IMR-90 (cell line): Measurements from ENCODE around the gene NPM1. TPM values are rescaled to one million over a fixed set of nuclear protein-coding genes. Genes with fewer than 3 reads are reported as not detected.

Source experiments
- ATAC-seq: fragments of 200-7000 bp; cut with Tn5 transposase; 2 replicates; pipeline ENCODE4 v1.9.1; 2020; ENCODE audit warnings: low read depth, mild to moderate bottlenecking, moderate library complexity
- BruUV-seq: library from RNA; stranded (reverse); fragments of 400-500 nt; replicated peaks from 2 replicates; lab custom pipeline; 2021; lab: Mats Ljungman, UMichigan
- CTCF ChIA-PET: fragments of 300-600 bp; formaldehyde crosslinking; extraction: SDS; loops from one replicate; lab custom pipeline; 2021; ENCODE audit warnings: antibody characterized with exemption; lab: Yijun Ruan, JAX
- POLR2A ChIA-PET: fragments of 300-600 bp; sonication (Branson Sonifier 250); formaldehyde crosslinking; loops from one replicate; lab custom pipeline; 2022; ENCODE audit warnings: antibody characterized with exemption; ENCODE audit not compliant: unreplicated experiment; lab: Charles Lee
- DNase-seq: peaks from one replicate; pipeline ENCODE4 v3.0.0; 2013
- H2AFZ ChIP-seq: replicated peaks from 2 replicates; pipeline ENCODE3; 2013; ENCODE audit warnings: low read length, mild to moderate bottlenecking; ENCODE audit not compliant: poor library complexity
- H2AK5ac ChIP-seq: 2 replicates; pipeline ENCODE4 v1.6.1; 2013; ENCODE audit warnings: low read depth, low read length, inconsistent platforms
- H2AK9ac ChIP-seq: replicated peaks from 2 replicates; pipeline ENCODE3; 2013; ENCODE audit warnings: mild to moderate bottlenecking, low read depth, low read length, moderate library complexity; ENCODE audit not compliant: poor library complexity
- H2BK120ac ChIP-seq: 2 replicates; pipeline ENCODE4 v1.6.1; 2013; ENCODE audit warnings: low read depth, low read length, inconsistent platforms
- H2BK15ac ChIP-seq: 3 replicates; pipeline ENCODE4 v1.6.1; 2013; ENCODE audit warnings: low read depth, low read length, inconsistent platforms
- H2BK20ac ChIP-seq: 2 replicates; pipeline ENCODE4 v1.6.1; 2013; ENCODE audit warnings: low read depth, mild to moderate bottlenecking, inconsistent platforms, low read length, moderate library complexity
- H2BK5ac ChIP-seq: 2 replicates; pipeline ENCODE4 v1.6.1; 2013; ENCODE audit warnings: mild to moderate bottlenecking, low read depth, low read length, inconsistent platforms; ENCODE audit not compliant: poor library complexity, severe bottlenecking
- H3K14ac ChIP-seq: replicated peaks from 2 replicates; pipeline ENCODE4 v1.6.1; 2013; ENCODE audit warnings: low read depth, low read length, inconsistent platforms
- H3K18ac ChIP-seq: 2 replicates; pipeline ENCODE4 v1.6.1; 2013; ENCODE audit warnings: low read depth, low read length, control low read depth
- H3K23ac ChIP-seq: 2 replicates; pipeline ENCODE4 v1.6.1; 2013; ENCODE audit warnings: low read depth, low read length, inconsistent platforms
- H3K27ac ChIP-seq: 2 replicates; pipeline ENCODE4 v1.5.1; 2013; ENCODE audit warnings: mild to moderate bottlenecking, control low read depth, low read length; ENCODE audit not compliant: insufficient read depth
- H3K27me3 ChIP-seq: 2 replicates; pipeline ENCODE4 v1.6.1; 2013; ENCODE audit warnings: low read length; ENCODE audit not compliant: control insufficient read depth, insufficient read depth
- H3K36me3 ChIP-seq: 2 replicates; pipeline ENCODE4 v1.6.1; 2013; ENCODE audit warnings: low read length, mixed read lengths; ENCODE audit not compliant: control insufficient read depth, insufficient read depth
- H3K4ac ChIP-seq: 2 replicates; pipeline ENCODE4 v1.6.1; 2013; ENCODE audit warnings: low read depth, low read length, inconsistent platforms
- H3K4me1 ChIP-seq: 2 replicates; pipeline ENCODE4 v1.6.1; 2013; ENCODE audit warnings: low read length, mixed read lengths; ENCODE audit not compliant: control insufficient read depth, insufficient read depth
- H3K4me2 ChIP-seq: 2 replicates; pipeline ENCODE4 v1.6.1; 2013; ENCODE audit warnings: low read depth, mild to moderate bottlenecking, control low read depth, low read length, moderate library complexity
- H3K4me3 ChIP-seq: 2 replicates; pipeline ENCODE4 v1.5.1; 2013; ENCODE audit warnings: low read depth, mild to moderate bottlenecking, control low read depth, low read length, moderate library complexity; ENCODE audit not compliant: insufficient read depth
- H3K56ac ChIP-seq: 2 replicates; pipeline ENCODE4 v1.6.1; 2013; ENCODE audit warnings: low read length, inconsistent platforms; ENCODE audit not compliant: insufficient read depth; ENCODE audit errors: extremely low read depth
- H3K79me1 ChIP-seq, 2 experiments: 2 replicates each; pipeline ENCODE4 v1.6.1; 2013; ENCODE audit warnings: low read length in 2 of 2, inconsistent platforms in 1 of 2, low read depth in 1 of 2
- H3K9ac ChIP-seq: 2 replicates; pipeline ENCODE4 v1.6.1; 2013; ENCODE audit warnings: low read depth, low read length, control low read depth
- H3K9me1 ChIP-seq: 2 replicates; pipeline ENCODE4 v1.6.1; 2013; ENCODE audit warnings: low read length, inconsistent platforms; ENCODE audit not compliant: insufficient read depth
- H3K9me3 ChIP-seq: 2 replicates; pipeline ENCODE4 v1.6.1; 2013; ENCODE audit warnings: low read length; ENCODE audit not compliant: control insufficient read depth, insufficient read depth
- H4K20me1 ChIP-seq: 2 replicates; pipeline ENCODE4 v1.6.1; 2013; ENCODE audit warnings: low read length, inconsistent platforms; ENCODE audit not compliant: insufficient read depth
- H4K5ac ChIP-seq: 2 replicates; pipeline ENCODE4 v1.6.1; 2013; ENCODE audit warnings: mild to moderate bottlenecking, low read depth, low read length, control low read depth
- H4K8ac ChIP-seq, 2 experiments: 2 replicates each; pipeline ENCODE4 v1.6.1; 2013; ENCODE audit warnings: low read depth in 2 of 2, low read length in 2 of 2, control low read depth in 1 of 2, inconsistent platforms in 1 of 2
- H4K91ac ChIP-seq: 2 replicates; pipeline ENCODE4 v1.6.1; 2013; ENCODE audit warnings: low read depth, low read length, inconsistent platforms; ENCODE audit not compliant: insufficient read depth
- BHLHE40 ChIP-seq: fragments of 150-350 bp; IDR thresholded peaks from 2 replicates; pipeline ENCODE4 v1.6.1; 2016; ENCODE audit warnings: mild to moderate bottlenecking, low read depth, low read length
- CEBPB ChIP-seq: IDR thresholded peaks from 2 replicates; pipeline ENCODE4 v1.6.1; 2012; ENCODE audit warnings: low read depth, low read length, improper control_type of control experiment
- CHD1 ChIP-seq: IDR thresholded peaks from 2 replicates; pipeline ENCODE4 v1.6.1; 2012; ENCODE audit warnings: low read depth, low read length, improper control_type of control experiment
- MAFK ChIP-seq: IDR thresholded peaks from 2 replicates; pipeline ENCODE4 v1.6.1; 2012; ENCODE audit warnings: low read depth, low read length, improper control_type of control experiment
- MAZ ChIP-seq: IDR thresholded peaks from 2 replicates; pipeline ENCODE4 v1.6.1; 2012; ENCODE audit warnings: low read depth, mild to moderate bottlenecking, low read length, improper control_type of control experiment, moderate library complexity, borderline replicate concordance
- NFE2L2 ChIP-seq: fragments of 150-350 bp; IDR thresholded peaks from 2 replicates; pipeline ENCODE4 v1.6.1; 2016; ENCODE audit warnings: low read depth, mild to moderate bottlenecking, low read length
- POLR2A ChIP-seq: IDR thresholded peaks from 2 replicates; pipeline ENCODE4 v1.6.1; 2012; ENCODE audit warnings: mild to moderate bottlenecking, low read depth, low read length
- RFX5 ChIP-seq: IDR thresholded peaks from 2 replicates; pipeline ENCODE4 v1.8.0; 2012; ENCODE audit warnings: low read depth, mild to moderate bottlenecking, low read length, moderate library complexity
- SMC3 ChIP-seq: fragments of 150-350 bp; IDR thresholded peaks from 2 replicates; pipeline ENCODE4 v1.6.1; 2016; ENCODE audit warnings: low read depth, mild to moderate bottlenecking, antibody characterized with exemption, low read length, moderate library complexity
- WGBS, 2 experiments: methylation state at CpG; one replicate each; pipeline versions ENCODE4 v1.1.5 to v1.1.7; 2013; ENCODE audit warnings: missing lambda C conversion rate in 2 of 2; ENCODE audit not compliant: insufficient read length in 1 of 2; ENCODE audit errors: extremely low coverage in 2 of 2; 5-methylcytosine and 5-hydroxymethylcytosine counted together
- dilution Hi-C: fragments of 300-500 bp; cut with HindIII; formaldehyde crosslinking; loops from one replicate; pipeline ENCODE4 v1.14.3; 2018; ENCODE audit warnings: low sequenced_read_pairs; ENCODE audit not compliant: unreplicated experiment
- in situ Hi-C: fragments of 300-500 bp; cut with MboI; formaldehyde crosslinking; loops from 3 replicates; pipeline ENCODE4 v1.14.3; 2019; ENCODE audit warnings: low sequenced_read_pairs, inconsistent platforms, mixed read lengths
- intact Hi-C: fragments of 100-400 bp; cut with micrococcal nuclease; formaldehyde crosslinking; loops from 2 replicates; pipeline ENCODE4 v1.10.0; 2022
- polyA plus RNA-seq, 3 experiments: library from polyadenylated mRNA; depleted of rRNA; stranded (reverse); fragments of >200 nt; gene quantifications; 2 replicates each; pipeline ENCODE4 v1.2.3, GENCODE V29; 2012; ENCODE audit warnings: low replicate concordance in 1 of 3
- total RNA-seq: library from RNA; depleted of rRNA; stranded (reverse); fragments of >200 nt; gene quantifications from 2 replicates; pipeline ENCODE4 v1.2.3, GENCODE V29; 2012
- TF ChIP-seq, protein P1 (sequence below): fragments of 150-350 bp; IDR thresholded peaks from 2 replicates; pipeline ENCODE4 v1.6.1; 2017; ENCODE audit warnings: mild to moderate bottlenecking, antibody characterized with exemption, low read length, low read depth
- TF ChIP-seq, protein P2 (sequence below): conservative IDR thresholded peaks from 2 replicates; pipeline ENCODE4 v1.5.1; 2012; ENCODE audit warnings: mild to moderate bottlenecking, low read depth, low read length, improper control_type of control experiment
- TF ChIP-seq, protein P3 (sequence below): fragments of 150-350 bp; IDR thresholded peaks from 2 replicates; pipeline ENCODE4 v1.6.1; 2016; ENCODE audit warnings: low read depth, mild to moderate bottlenecking, low read length, moderate library complexity, borderline replicate concordance

Gene NPM1
- total and polyA plus RNA-seq, 2 of the 4 experiments (the other 2 are of a cell fraction): 856 to 929 TPM

DNA sequence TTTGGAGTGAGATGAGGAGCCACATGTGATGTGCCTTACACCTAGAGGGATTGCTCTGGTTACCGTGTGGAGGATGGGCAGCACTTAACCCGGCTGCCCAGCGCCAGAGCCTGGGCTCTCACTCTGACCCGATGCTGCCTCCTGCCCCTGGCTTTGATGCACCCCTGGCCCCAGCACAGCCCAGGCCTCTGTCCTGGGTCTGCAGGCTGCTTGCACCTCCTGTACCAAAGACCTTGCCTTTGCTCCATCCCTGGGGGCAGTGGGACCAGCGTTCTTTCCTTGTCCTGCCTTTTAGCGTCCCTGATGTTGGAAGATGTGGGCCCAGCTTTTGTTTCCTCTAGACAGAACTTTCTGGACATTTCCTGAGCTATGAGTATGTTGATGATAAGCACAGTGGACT is 72.2 kb downstream of the NPM1 start:
- in situ Hi-C loops: no loop called here
- no peak overlapping the region for H2AK5ac ChIP-seq
- H3K4me1 ChIP-seq: no peaks in the 10 kb centered on the region
- H4K20me1 ChIP-seq: no peaks in the 10 kb centered on the region
- no peaks in the 10 kb centered on the region for H3K36me3 ChIP-seq
- DNase-seq (no peak), ATAC-seq (no peak)
- H4K91ac ChIP-seq: no peak overlapping the region
- CTCF ChIA-PET: no interaction called here
- no peak overlapping the region for H3K4me2 ChIP-seq
- no peak overlapping the region for H2AFZ ChIP-seq
- 69% methylated on average over 4 of the region's 6 CpGs; no CpG with 5 or more reads in 1 of the 2 experiments for WGBS, 2 experiments
- H2AK9ac ChIP-seq: no peak overlapping the region
- H3K14ac ChIP-seq: no peak overlapping the region
- no peak overlapping the region for H3K4ac ChIP-seq
- H3K4me3 ChIP-seq: no peak overlapping the region
- H3K27me3 ChIP-seq: peaks cover 15% of the 10 kb centered on the region; the same call in 1 of the 2 replicates
- H4K8ac ChIP-seq: no peak overlapping the region
- no peak overlapping the region for H3K56ac ChIP-seq
- no peak overlapping the region for H2BK20ac ChIP-seq
- dilution Hi-C loops: no loop called here
- no TSS peak for BruUV-seq
- intact Hi-C loops: no loop called here
- POLR2A ChIA-PET: no interaction called here
- no peak overlapping the region for H2BK15ac ChIP-seq
- no peak overlapping the region for H2BK5ac ChIP-seq
- no peak overlapping the region for H3K23ac ChIP-seq
- H3K79me1 ChIP-seq: no peaks in the 10 kb centered on the region
- TF ChIP-seq CEBPB (no peak), NFE2L2 (no peak), MAFK (no peak), RFX5 (no peak), CHD1 (no peak), BHLHE40 (no peak), MAZ (no peak), POLR2A (no peak), SMC3 (no peak)
- TF ChIP-seq, protein P1, sequence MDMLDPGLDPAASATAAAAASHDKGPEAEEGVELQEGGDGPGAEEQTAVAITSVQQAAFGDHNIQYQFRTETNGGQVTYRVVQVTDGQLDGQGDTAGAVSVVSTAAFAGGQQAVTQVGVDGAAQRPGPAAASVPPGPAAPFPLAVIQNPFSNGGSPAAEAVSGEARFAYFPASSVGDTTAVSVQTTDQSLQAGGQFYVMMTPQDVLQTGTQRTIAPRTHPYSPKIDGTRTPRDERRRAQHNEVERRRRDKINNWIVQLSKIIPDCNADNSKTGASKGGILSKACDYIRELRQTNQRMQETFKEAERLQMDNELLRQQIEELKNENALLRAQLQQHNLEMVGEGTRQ: no peak
- TF ChIP-seq, protein P2, sequence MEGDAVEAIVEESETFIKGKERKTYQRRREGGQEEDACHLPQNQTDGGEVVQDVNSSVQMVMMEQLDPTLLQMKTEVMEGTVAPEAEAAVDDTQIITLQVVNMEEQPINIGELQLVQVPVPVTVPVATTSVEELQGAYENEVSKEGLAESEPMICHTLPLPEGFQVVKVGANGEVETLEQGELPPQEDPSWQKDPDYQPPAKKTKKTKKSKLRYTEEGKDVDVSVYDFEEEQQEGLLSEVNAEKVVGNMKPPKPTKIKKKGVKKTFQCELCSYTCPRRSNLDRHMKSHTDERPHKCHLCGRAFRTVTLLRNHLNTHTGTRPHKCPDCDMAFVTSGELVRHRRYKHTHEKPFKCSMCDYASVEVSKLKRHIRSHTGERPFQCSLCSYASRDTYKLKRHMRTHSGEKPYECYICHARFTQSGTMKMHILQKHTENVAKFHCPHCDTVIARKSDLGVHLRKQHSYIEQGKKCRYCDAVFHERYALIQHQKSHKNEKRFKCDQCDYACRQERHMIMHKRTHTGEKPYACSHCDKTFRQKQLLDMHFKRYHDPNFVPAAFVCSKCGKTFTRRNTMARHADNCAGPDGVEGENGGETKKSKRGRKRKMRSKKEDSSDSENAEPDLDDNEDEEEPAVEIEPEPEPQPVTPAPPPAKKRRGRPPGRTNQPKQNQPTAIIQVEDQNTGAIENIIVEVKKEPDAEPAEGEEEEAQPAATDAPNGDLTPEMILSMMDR: no peak
- TF ChIP-seq, protein P3, sequence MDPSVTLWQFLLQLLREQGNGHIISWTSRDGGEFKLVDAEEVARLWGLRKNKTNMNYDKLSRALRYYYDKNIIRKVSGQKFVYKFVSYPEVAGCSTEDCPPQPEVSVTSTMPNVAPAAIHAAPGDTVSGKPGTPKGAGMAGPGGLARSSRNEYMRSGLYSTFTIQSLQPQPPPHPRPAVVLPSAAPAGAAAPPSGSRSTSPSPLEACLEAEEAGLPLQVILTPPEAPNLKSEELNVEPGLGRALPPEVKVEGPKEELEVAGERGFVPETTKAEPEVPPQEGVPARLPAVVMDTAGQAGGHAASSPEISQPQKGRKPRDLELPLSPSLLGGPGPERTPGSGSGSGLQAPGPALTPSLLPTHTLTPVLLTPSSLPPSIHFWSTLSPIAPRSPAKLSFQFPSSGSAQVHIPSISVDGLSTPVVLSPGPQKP: no peak
- no peak overlapping the region for H3K9ac ChIP-seq
- no peak overlapping the region for H2BK120ac ChIP-seq
- no peak overlapping the region for H4K5ac ChIP-seq
- H3K9me1 ChIP-seq: no peaks in the 10 kb centered on the region
- no peak overlapping the region for H3K18ac ChIP-seq
- no peak overlapping the region for H3K27ac ChIP-seq
- H3K9me3 ChIP-seq: no peaks in the 10 kb centered on the region
